ENCODE results near the gene GREB1.

GRCh38 chr2:11528228-11528627, 5.6 kb upstream of the GREB1 start:
- TF ChIP-seq CTCF (tag by site-specific recombination; IDR thresholded peaks at IDR 0.05) (no peak), ZSCAN23 (tag by site-specific recombination; IDR thresholded peaks at IDR 0.05) (no peak), ZBTB21 (tag by site-specific recombination; IDR thresholded peaks at IDR 0.05) (no peak), ZNF692 (tag by site-specific recombination; IDR thresholded peaks at IDR 0.05) (no peak), REPIN1 (tag by site-specific recombination; IDR thresholded peaks at IDR 0.05; ENCODE audit: low read depth) (no peak), ZNF521 (tag by site-specific recombination; IDR thresholded peaks at IDR 0.05) (no peak), ZNF561 (tag by site-specific recombination; IDR thresholded peaks at IDR 0.05; ENCODE audit: borderline replicate concordance) (no peak), ZNF585B (tag by site-specific recombination; IDR thresholded peaks at IDR 0.05) (no peak), ZNF274 (IDR thresholded peaks at IDR 0.05; ENCODE audit: low read length) (no peak), ZNF274 (tag by site-specific recombination; IDR thresholded peaks at IDR 0.05; ENCODE audit: borderline replicate concordance) (no peak), ZNF670 (tag by site-specific recombination; IDR thresholded peaks at IDR 0.05; ENCODE audit: low read depth) (no peak), REST (tag by site-specific recombination; IDR thresholded peaks at IDR 0.05) (no peak), KLF10 (tag by site-specific recombination; IDR thresholded peaks at IDR 0.05) (no peak)
